Caco-2 (cell line): Measurements from ENCODE around the gene DPYSL4. TPM values are rescaled to one million over a fixed set of nuclear protein-coding genes. Genes with fewer than 3 reads are reported as not detected.

ENCODE experiments used
- BruUV-seq: library from RNA; stranded (reverse); fragments of 400-500 nt; replicated peaks from 2 replicates; lab custom pipeline; 2021; lab: Mats Ljungman, UMichigan
- CTCF ChIA-PET: fragments of 300-600 bp; sonication (Branson Sonifier 250); formaldehyde crosslinking; loops from one replicate; lab custom pipeline; 2022; ENCODE audit warnings: antibody characterized with exemption; lab: Charles Lee
- POLR2A ChIA-PET: fragments of 300-600 bp; sonication (Branson Sonifier 250); formaldehyde crosslinking; loops from one replicate; lab custom pipeline; 2022; ENCODE audit warnings: antibody characterized with exemption; lab: Charles Lee
- DNase-seq, 2 experiments: peaks; one replicate each; pipeline versions ENCODE4 v3.0.0 to v3.0.0-alpha.2; 2020 to 2022
- H3K27me3 ChIP-seq: replicated peaks from 2 replicates; pipeline ENCODE4 v1.6.0; 2011; ENCODE audit warnings: low read length; ENCODE audit not compliant: control insufficient read depth, insufficient read depth
- H3K36me3 ChIP-seq: 2 replicates; pipeline ENCODE4 v1.5.1; 2011; ENCODE audit warnings: low read length; ENCODE audit not compliant: control insufficient read depth, insufficient read depth
- H3K4me1 ChIP-seq: fragments of 250-450 bp; sonication (Bioruptor Pico); 2 replicates; pipeline ENCODE4 v1.5.1; 2020; ENCODE audit warnings: mild to moderate bottlenecking
- H3K4me3 ChIP-seq: 2 replicates; pipeline ENCODE4 v1.5.1; 2011; ENCODE audit warnings: low read depth, mild to moderate bottlenecking, control low read depth, low read length
- H3K9me3 ChIP-seq: fragments of 250-450 bp; sonication (Bioruptor Pico); 2 replicates; pipeline ENCODE4 v1.5.1; 2020; ENCODE audit warnings: mild to moderate bottlenecking, moderate library complexity
- H3K27ac Mint-ChIP-seq: one replicate; pipeline ENCODE4 v1.8.0; 2022; ENCODE audit warnings: mixed read lengths; ENCODE audit not compliant: unreplicated experiment
- H3K27me3 Mint-ChIP-seq: one replicate; pipeline ENCODE4 v1.8.0; 2022; ENCODE audit warnings: mixed read lengths; ENCODE audit not compliant: insufficient read depth, unreplicated experiment
- H3K36me3 Mint-ChIP-seq: one replicate; pipeline ENCODE4 v1.8.0; 2022; ENCODE audit warnings: mild to moderate bottlenecking, mixed read lengths; ENCODE audit not compliant: insufficient read depth, unreplicated experiment
- H3K4me1 Mint-ChIP-seq: one replicate; pipeline ENCODE4 v1.8.0; 2022; ENCODE audit warnings: low read depth, mixed read lengths; ENCODE audit not compliant: unreplicated experiment
- H3K4me3 Mint-ChIP-seq: one replicate; pipeline ENCODE4 v1.8.0; 2022; ENCODE audit warnings: mild to moderate bottlenecking, moderate library complexity, mixed read lengths; ENCODE audit not compliant: unreplicated experiment
- H3K9me3 Mint-ChIP-seq: one replicate; pipeline ENCODE4 v1.8.0; 2022; ENCODE audit warnings: mixed read lengths; ENCODE audit not compliant: unreplicated experiment
- intact Hi-C: fragments of 100-400 bp; cut with micrococcal nuclease; formaldehyde crosslinking; loops from one replicate; pipeline ENCODE4 v1.10.0; 2022; ENCODE audit not compliant: unreplicated experiment
- total RNA-seq: library from RNA; stranded (reverse); gene quantifications from 2 replicates; pipeline ENCODE4 v1.2.3, GENCODE V29; 2022
- TF ChIP-seq, protein P1 (sequence below), 2 experiments: fragments of 200-600 bp in 1 of 2; IDR thresholded peaks; 1 replicate in 1 of 2; 2 replicates in 1 of 2; pipeline versions ENCODE4 v1.5.1 to v1.8.0; 2011 to 2022; ENCODE audit warnings: antibody characterized with exemption in 1 of 2, control low read depth in 1 of 2, inconsistent platforms in 1 of 2, low read depth in 1 of 2, low read length in 1 of 2, mild to moderate bottlenecking in 1 of 2, moderate library complexity in 1 of 2; ENCODE audit not compliant: insufficient read depth in 1 of 2, severe bottlenecking in 1 of 2, unreplicated experiment in 1 of 2

Gene DPYSL4
- total RNA-seq, 1 experiment from 2014 or later, result not detected

DNA sequence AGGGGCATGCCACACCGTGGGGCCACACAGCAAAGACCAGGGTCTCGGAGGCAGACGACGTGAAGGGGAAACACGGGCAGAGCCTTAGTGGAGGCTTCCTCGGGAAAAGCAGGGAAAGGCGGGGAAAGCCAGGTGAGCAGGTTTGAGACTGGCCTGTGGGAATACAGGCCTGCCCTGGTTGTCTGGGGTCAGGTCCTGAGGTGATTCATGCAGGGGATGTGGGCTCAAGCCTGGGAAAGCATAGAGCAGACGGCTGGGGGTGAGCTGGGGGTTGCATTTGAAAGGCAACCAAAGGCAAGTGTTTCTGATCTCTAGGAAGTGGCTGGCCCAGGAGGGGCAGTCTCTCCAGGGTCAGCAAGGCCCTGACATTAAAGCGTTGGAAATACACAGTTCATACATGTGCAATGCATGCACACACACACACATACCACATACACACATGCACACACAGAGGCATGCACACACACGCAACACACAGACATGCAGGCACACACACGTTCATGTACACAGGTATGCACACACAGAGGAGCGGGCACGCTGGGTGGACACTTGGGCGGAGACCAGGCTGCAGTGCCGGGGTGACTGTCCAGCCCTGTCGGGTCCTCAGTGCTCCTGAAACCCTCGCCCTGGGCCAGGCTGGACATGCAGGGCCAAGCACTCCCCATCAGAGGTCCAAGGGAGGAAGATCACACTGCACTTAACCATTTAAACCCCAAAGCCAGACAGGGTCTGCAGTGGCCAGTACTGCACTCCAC, 51.8 kb downstream of the DPYSL4 start:
- Mint-ChIP-seq H3K27me3 (no peaks in the 10 kb centered on the region), H3K4me3 (no peak overlapping the region), H3K27ac (no peak overlapping the region), H3K9me3 (no peaks in the 10 kb centered on the region), H3K36me3 (no peaks in the 10 kb centered on the region), H3K4me1 (no peaks in the 10 kb centered on the region)
- CTCF ChIA-PET, result no interaction called here
- intact Hi-C loops, result no loop called here
- BruUV-seq, result no TSS peak
- H3K27me3 ChIP-seq, result no peaks in the 10 kb centered on the region
- TF ChIP-seq, protein P1, sequence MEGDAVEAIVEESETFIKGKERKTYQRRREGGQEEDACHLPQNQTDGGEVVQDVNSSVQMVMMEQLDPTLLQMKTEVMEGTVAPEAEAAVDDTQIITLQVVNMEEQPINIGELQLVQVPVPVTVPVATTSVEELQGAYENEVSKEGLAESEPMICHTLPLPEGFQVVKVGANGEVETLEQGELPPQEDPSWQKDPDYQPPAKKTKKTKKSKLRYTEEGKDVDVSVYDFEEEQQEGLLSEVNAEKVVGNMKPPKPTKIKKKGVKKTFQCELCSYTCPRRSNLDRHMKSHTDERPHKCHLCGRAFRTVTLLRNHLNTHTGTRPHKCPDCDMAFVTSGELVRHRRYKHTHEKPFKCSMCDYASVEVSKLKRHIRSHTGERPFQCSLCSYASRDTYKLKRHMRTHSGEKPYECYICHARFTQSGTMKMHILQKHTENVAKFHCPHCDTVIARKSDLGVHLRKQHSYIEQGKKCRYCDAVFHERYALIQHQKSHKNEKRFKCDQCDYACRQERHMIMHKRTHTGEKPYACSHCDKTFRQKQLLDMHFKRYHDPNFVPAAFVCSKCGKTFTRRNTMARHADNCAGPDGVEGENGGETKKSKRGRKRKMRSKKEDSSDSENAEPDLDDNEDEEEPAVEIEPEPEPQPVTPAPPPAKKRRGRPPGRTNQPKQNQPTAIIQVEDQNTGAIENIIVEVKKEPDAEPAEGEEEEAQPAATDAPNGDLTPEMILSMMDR (IDR thresholded peaks at IDR 0.05; ENCODE audit: insufficient read depth in 1 of 2, low read depth in 1 of 2, low read length in 1 of 2, severe bottlenecking in 1 of 2, unreplicated experiment in 1 of 2), result no peak
- H3K9me3 ChIP-seq, result no peaks in the 10 kb centered on the region
- H3K36me3 ChIP-seq, result no peaks in the 10 kb centered on the region
- no peak overlapping the region for H3K4me3 ChIP-seq
- no peaks in the 10 kb centered on the region for H3K4me1 ChIP-seq
- POLR2A ChIA-PET, result no interaction called here
- no peak for DNase-seq

DNA sequence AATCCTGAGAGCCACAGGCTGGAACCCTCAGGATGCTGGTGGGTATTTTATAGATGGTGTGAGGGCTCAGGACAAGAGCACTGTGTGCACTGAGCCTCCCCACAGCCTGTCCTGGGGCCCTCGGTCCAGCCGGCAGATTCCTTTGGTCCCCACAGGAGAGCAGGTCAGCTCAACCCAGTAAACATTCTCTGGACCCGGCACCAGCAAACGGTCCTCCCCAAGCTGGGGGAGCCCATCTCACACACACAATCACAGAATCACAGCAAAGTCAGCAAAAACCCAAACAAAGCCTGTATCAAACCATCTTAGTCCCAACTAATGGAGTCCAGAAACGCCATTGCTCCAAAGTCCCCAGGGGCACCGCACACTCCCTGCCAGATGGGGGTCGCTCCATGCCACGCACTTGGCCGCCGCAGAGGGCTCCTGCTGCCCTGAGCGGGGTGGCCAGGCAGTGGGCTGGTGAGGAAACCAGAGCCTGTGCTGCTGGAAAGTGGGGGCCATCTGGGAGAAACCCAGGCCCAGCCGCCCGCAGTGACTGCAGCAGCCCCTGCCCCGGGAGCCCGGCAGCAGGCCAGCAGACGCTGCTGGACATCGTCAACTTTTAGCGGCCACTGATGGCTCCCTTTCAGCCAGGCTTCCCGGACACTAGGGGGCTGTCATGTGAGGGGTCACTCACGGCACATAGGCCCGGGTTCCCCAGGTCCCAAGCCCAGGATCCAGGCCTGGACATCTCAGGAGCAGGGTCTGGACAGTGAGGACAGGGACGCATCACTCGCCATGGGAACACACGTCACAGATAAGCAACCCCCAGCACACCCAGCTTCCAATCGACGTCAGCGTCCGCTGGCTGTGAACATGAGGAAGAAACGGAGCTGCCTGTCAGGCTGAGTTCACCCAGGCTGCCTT, 52.6 kb downstream of the DPYSL4 start:
- Mint-ChIP-seq H3K9me3 (no peaks in the 10 kb centered on the region), H3K27ac (no peak overlapping the region), H3K4me1 (no peaks in the 10 kb centered on the region), H3K36me3 (no peaks in the 10 kb centered on the region), H3K27me3 (no peaks in the 10 kb centered on the region), H3K4me3 (no peak overlapping the region)
- TF ChIP-seq, protein P1 (IDR thresholded peaks at IDR 0.05; ENCODE audit: insufficient read depth in 1 of 2, low read depth in 1 of 2, low read length in 1 of 2, severe bottlenecking in 1 of 2, unreplicated experiment in 1 of 2), result no peak
- intact Hi-C loops, result no loop called here
- POLR2A ChIA-PET, result no interaction called here
- BruUV-seq, result no TSS peak
- Histone ChIP-seq H3K27me3 (no peaks in the 10 kb centered on the region), H3K9me3 (no peaks in the 10 kb centered on the region), H3K36me3 (no peaks in the 10 kb centered on the region), H3K4me3 (no peak overlapping the region), H3K4me1 (no peaks in the 10 kb centered on the region)
- no peak for DNase-seq
- CTCF ChIA-PET, result no interaction called here

DNA sequence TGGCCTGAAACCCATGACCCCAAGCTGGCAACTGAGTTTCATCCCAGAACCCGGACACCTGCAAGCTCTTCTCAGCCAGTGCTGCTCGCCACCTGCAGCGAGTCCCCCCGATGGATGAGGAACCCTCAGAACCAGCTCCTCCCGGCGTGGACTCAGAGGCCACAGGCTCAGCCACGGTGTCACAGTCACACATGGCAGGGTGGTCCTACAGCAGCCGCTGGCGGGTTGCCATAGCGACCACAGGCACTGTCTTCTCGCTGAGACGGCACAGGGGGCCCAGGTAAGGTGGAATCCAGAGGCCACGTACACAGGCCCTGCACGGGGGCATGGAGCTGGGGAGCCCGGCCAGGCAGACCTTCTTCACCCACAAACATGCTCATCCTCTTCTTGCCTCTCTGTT, 53.4 kb downstream of the DPYSL4 start:
- TF ChIP-seq, protein P1 (IDR thresholded peaks at IDR 0.05; ENCODE audit: insufficient read depth in 1 of 2, low read depth in 1 of 2, low read length in 1 of 2, severe bottlenecking in 1 of 2, unreplicated experiment in 1 of 2), result no peak
- CTCF ChIA-PET, result no interaction called here

More for the DNA sequence above, 53.4 kb downstream of the DPYSL4 start:
- H3K36me3 Mint-ChIP-seq, result no peaks in the 10 kb centered on the region
- Histone ChIP-seq H3K27me3 (no peaks in the 10 kb centered on the region), H3K4me1 (no peaks in the 10 kb centered on the region), H3K4me3 (no peak overlapping the region), H3K36me3 (no peaks in the 10 kb centered on the region), H3K9me3 (no peaks in the 10 kb centered on the region)
- intact Hi-C loops, result no loop called here
- DNase-seq, result no peak
- H3K4me1 Mint-ChIP-seq, result no peaks in the 10 kb centered on the region
- H3K9me3 Mint-ChIP-seq, result no peaks in the 10 kb centered on the region
- BruUV-seq, result no TSS peak
- no peaks in the 10 kb centered on the region for H3K27me3 Mint-ChIP-seq
- POLR2A ChIA-PET, result no interaction called here
- H3K27ac Mint-ChIP-seq, result no peak overlapping the region
- no peak overlapping the region for H3K4me3 Mint-ChIP-seq
